ENCODE measurements around the gene PLEKHD1.

GRCh38 chr14:69475194-69475818 is 9.2 kb upstream of the PLEKHD1 start:
- TF ChIP-seq CTCF (conservative IDR thresholded peaks at IDR 0.05; ENCODE audit: low read depth, low read length), result peak; percentile 69
- no peak for TF ChIP-seq EZH2 (IDR thresholded peaks at IDR 0.05; ENCODE audit: borderline replicate concordance, low read depth, low read length, poor library complexity, severe bottlenecking)
